Suprapubic skin (tissue), 3 donors: ENCODE measurements around the gene HDAC7.

Experiments
- POLR2A ChIP-seq, 2 donors: fragments of 450-650 bp; IDR thresholded peaks; one replicate each; pipeline ENCODE4 v1.6.1; 2017; ENCODE audit warnings: antibody characterized with exemption in 2 of 2, mild to moderate bottlenecking in 2 of 2, moderate library complexity in 2 of 2
- TF ChIP-seq, protein P1 (sequence below), 2 donors: fragments of 200-600 bp in 1 of 2; fragments of 450-650 bp in 1 of 2; sonication (generic) in 1 of 2; IDR thresholded peaks; one replicate each; pipeline ENCODE4 v1.5.1; 2016 to 2019; ENCODE audit warnings: antibody characterized with exemption in 2 of 2, mild to moderate bottlenecking in 1 of 2, moderate library complexity in 1 of 2

DNA sequence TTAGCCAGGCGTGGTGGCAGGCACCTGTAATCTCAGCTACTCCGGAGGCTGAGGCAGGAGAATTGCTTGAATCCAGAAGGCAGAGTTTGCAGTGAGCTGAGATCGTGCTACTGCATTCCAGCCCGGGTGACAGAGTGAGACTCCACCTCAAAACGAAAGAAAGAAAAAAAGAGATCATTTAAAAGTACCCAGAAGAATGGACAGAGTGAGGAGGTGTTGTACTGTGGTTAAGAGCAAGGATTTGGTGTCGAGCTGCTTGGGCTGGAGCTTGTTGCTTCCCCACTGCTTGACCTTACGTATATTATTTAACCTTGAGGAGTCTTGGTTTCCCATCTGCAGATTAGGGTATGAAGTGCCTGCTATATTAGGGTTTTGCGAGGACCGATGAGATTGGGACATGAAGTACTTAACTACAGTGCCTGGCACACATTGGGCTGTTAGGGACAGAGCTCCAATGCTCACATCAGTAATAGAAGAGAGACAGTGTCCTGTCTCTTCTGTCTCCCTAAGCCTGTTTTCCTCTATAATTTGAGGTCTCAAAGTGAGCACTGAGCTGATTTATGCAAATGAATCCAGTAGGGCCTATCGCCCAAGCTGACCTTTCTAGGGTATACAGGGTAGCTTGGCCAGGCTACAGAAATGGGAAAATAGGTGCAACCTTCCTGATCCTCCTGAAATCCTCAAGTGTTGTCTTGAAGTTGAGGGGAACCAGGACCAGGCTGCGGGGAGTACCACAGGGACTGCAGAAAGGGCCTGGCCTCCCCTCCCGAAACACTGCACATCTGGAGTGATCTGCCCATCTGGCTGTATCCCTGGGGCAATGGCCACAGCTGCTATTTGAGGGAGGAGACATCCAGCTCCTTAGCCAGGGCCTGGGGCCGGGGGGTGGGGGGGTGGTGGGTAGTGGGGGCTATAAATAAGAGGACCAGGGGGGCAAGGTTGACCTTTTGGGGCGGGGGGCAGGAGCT is 8.6 kb upstream of the HDAC7 start:
- no peak for TF ChIP-seq POLR2A (IDR thresholded peaks at IDR 0.05)
- TF ChIP-seq, protein P1, sequence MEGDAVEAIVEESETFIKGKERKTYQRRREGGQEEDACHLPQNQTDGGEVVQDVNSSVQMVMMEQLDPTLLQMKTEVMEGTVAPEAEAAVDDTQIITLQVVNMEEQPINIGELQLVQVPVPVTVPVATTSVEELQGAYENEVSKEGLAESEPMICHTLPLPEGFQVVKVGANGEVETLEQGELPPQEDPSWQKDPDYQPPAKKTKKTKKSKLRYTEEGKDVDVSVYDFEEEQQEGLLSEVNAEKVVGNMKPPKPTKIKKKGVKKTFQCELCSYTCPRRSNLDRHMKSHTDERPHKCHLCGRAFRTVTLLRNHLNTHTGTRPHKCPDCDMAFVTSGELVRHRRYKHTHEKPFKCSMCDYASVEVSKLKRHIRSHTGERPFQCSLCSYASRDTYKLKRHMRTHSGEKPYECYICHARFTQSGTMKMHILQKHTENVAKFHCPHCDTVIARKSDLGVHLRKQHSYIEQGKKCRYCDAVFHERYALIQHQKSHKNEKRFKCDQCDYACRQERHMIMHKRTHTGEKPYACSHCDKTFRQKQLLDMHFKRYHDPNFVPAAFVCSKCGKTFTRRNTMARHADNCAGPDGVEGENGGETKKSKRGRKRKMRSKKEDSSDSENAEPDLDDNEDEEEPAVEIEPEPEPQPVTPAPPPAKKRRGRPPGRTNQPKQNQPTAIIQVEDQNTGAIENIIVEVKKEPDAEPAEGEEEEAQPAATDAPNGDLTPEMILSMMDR (IDR thresholded peaks at IDR 0.05): no peak
